Neutrophil (primary cell): Measurements from ENCODE around the gene TRPM3.

Experiments used
- H3K27ac ChIP-seq: fragments of 200-600 bp; sonication (generic); 2 replicates; pipeline ENCODE4 v1.5.1; 2016; ENCODE audit warnings: mild to moderate bottlenecking, moderate library complexity
- H3K27me3 ChIP-seq: fragments of 200-600 bp; sonication (generic); 2 replicates; pipeline ENCODE4 v1.6.0; 2016; ENCODE audit warnings: mild to moderate bottlenecking
- H3K36me3 ChIP-seq: fragments of 200-600 bp; sonication (generic); 2 replicates; pipeline ENCODE4 v1.5.1; 2017
- H3K4me1 ChIP-seq, 2 experiments: fragments of 200-600 bp in 1 of 2; sonication (generic) in 1 of 2; 1 replicate in 1 of 2; 2 replicates in 1 of 2; pipeline versions ENCODE4 v1.5.1 to v1.6.1; 2013 to 2016; ENCODE audit warnings: low read depth in 1 of 2, low read length in 1 of 2, mild to moderate bottlenecking in 1 of 2, moderate library complexity in 1 of 2; ENCODE audit not compliant: control insufficient read depth in 1 of 2, insufficient read depth in 1 of 2
- H3K4me3 ChIP-seq, 2 experiments: fragments of 200-600 bp in 1 of 2; sonication (generic) in 1 of 2; 1 replicate in 1 of 2; 2 replicates in 1 of 2; pipeline ENCODE4 v1.5.1; 2013 to 2016; ENCODE audit warnings: low read depth in 1 of 2, low read length in 1 of 2, mild to moderate bottlenecking in 1 of 2, moderate library complexity in 1 of 2
- H3K9me3 ChIP-seq: fragments of 200-600 bp; sonication (generic); 2 replicates; pipeline ENCODE4 v1.5.1; 2016
- TF ChIP-seq, protein P1 (sequence below): fragments of 200-600 bp; sonication (generic); IDR thresholded peaks from 2 replicates; pipeline ENCODE4 v1.5.1; 2016; ENCODE audit warnings: antibody characterized with exemption

Gene TRPM3

GRCh38 chr9:70484232-70485130 is 636.9 kb downstream of the TRPM3 start:
- H3K36me3 ChIP-seq: no peaks in the 10 kb centered on the region
- H3K4me1 ChIP-seq: no peaks in the 10 kb centered on the region
- TF ChIP-seq, protein P1, sequence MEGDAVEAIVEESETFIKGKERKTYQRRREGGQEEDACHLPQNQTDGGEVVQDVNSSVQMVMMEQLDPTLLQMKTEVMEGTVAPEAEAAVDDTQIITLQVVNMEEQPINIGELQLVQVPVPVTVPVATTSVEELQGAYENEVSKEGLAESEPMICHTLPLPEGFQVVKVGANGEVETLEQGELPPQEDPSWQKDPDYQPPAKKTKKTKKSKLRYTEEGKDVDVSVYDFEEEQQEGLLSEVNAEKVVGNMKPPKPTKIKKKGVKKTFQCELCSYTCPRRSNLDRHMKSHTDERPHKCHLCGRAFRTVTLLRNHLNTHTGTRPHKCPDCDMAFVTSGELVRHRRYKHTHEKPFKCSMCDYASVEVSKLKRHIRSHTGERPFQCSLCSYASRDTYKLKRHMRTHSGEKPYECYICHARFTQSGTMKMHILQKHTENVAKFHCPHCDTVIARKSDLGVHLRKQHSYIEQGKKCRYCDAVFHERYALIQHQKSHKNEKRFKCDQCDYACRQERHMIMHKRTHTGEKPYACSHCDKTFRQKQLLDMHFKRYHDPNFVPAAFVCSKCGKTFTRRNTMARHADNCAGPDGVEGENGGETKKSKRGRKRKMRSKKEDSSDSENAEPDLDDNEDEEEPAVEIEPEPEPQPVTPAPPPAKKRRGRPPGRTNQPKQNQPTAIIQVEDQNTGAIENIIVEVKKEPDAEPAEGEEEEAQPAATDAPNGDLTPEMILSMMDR: no peak
- H3K27me3 ChIP-seq: no peaks in the 10 kb centered on the region
- no peak overlapping the region for H3K27ac ChIP-seq
- no peaks in the 10 kb centered on the region for H3K9me3 ChIP-seq
- no peak overlapping the region for H3K4me3 ChIP-seq

DNA sequence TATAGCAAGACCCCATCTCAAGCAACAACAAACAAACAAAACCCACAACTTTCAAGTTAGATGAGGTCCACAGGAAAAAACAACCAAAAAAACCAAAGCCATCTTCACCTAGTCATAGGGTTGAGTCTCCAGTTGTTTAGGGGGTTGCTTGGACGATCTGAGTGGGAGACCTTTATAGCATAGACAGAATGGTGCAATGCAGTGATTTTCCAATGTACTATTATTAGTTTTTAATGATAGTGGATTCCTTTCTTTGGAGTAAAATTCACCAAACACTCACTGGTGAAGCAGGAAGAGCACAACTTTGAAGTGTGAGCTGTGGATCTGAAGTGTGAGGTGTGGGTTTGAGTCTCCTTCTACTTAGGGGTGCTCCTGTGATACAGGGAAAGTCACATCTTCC is 640.0 kb downstream of the TRPM3 start:
- no peak overlapping the region for H3K4me3 ChIP-seq
- no peaks in the 10 kb centered on the region for H3K27me3 ChIP-seq
- H3K36me3 ChIP-seq: no peaks in the 10 kb centered on the region
- H3K4me1 ChIP-seq: no peaks in the 10 kb centered on the region
- H3K27ac ChIP-seq: no peak overlapping the region
- TF ChIP-seq, protein P1: no peak
- no peaks in the 10 kb centered on the region for H3K9me3 ChIP-seq

DNA sequence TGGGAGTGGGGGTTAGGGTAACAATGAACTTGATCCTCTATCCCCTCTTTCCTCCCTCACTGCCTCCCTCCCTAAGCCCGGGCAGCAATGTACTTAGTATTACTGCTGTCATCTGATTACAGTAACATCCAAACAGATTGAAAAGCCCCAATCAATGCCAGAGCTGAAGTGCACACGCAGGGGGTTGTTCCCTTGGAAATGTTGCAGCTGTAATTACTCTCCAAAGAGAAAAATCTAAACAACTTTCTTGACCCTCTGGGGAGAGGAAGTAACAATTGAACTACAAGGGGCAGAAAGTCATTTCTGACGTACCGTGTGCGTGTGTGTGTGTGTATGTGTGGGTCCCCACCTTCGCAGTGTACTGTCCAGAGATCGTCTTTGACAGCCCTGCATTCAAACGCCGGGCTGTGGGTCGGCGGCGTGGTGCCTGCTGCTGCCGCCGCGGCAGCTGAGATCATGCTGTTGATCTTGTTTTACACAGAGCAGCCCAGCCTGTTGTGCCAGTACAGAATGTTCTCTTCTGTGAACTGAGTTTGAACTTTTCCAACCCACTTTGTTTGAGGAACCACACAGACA is 640.9 kb downstream of the TRPM3 start:
- Histone ChIP-seq H3K9me3 (no peaks in the 10 kb centered on the region), H3K27me3 (no peaks in the 10 kb centered on the region), H3K4me3 (no peak overlapping the region), H3K36me3 (no peaks in the 10 kb centered on the region), H3K27ac (no peak overlapping the region), H3K4me1 (no peaks in the 10 kb centered on the region)
- TF ChIP-seq, protein P1: no peak

GRCh38 chr9:70479880-70480291 is 641.5 kb downstream of the TRPM3 start:
- no peaks in the 10 kb centered on the region for H3K36me3 ChIP-seq
- no peaks in the 10 kb centered on the region for H3K9me3 ChIP-seq
- no peaks in the 10 kb centered on the region for H3K4me1 ChIP-seq
- no peak overlapping the region for H3K4me3 ChIP-seq
- no peaks in the 10 kb centered on the region for H3K27me3 ChIP-seq
- TF ChIP-seq, protein P1: no peak
- no peak overlapping the region for H3K27ac ChIP-seq
